PC-9 (cell line): ENCODE results near the gene N4BP2L1.

Experiments
- EZH2 ChIP-seq: fragments of 200-600 bp; sonication (generic); IDR thresholded peaks from 2 replicates; pipeline ENCODE4 v1.8.0; 2017; ENCODE audit warnings: antibody characterized with exemption, low read depth
- TF ChIP-seq, protein P1 (sequence below): fragments of 200-600 bp; sonication (generic); conservative IDR thresholded peaks from 2 replicates; pipeline ENCODE4 v1.6.1; 2017; ENCODE audit warnings: mixed run types, antibody characterized with exemption, mild to moderate bottlenecking, moderate library complexity

GRCh38 chr13:32429433-32429909 is 1.5 kb upstream of the N4BP2L1 start:
- TF ChIP-seq, protein P1, sequence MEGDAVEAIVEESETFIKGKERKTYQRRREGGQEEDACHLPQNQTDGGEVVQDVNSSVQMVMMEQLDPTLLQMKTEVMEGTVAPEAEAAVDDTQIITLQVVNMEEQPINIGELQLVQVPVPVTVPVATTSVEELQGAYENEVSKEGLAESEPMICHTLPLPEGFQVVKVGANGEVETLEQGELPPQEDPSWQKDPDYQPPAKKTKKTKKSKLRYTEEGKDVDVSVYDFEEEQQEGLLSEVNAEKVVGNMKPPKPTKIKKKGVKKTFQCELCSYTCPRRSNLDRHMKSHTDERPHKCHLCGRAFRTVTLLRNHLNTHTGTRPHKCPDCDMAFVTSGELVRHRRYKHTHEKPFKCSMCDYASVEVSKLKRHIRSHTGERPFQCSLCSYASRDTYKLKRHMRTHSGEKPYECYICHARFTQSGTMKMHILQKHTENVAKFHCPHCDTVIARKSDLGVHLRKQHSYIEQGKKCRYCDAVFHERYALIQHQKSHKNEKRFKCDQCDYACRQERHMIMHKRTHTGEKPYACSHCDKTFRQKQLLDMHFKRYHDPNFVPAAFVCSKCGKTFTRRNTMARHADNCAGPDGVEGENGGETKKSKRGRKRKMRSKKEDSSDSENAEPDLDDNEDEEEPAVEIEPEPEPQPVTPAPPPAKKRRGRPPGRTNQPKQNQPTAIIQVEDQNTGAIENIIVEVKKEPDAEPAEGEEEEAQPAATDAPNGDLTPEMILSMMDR = no peak
- no peak for TF ChIP-seq EZH2
